A673 (cell line): ENCODE results near the gene STARD3. TPM values are rescaled to one million over a fixed set of nuclear protein-coding genes. Genes with fewer than 3 reads are reported as not detected.

ENCODE experiments used
- BruUV-seq: library from RNA; stranded (reverse); fragments of 400-500 nt; replicated peaks from 2 replicates; lab custom pipeline; 2021; lab: Mats Ljungman, UMichigan
- CTCF ChIA-PET: fragments of 300-600 bp; sonication (Branson Sonifier 250); formaldehyde crosslinking; loops from one replicate; lab custom pipeline; 2022; ENCODE audit warnings: antibody characterized with exemption; lab: Charles Lee
- POLR2A ChIA-PET: fragments of 300-600 bp; sonication (Branson Sonifier 250); formaldehyde crosslinking; loops from one replicate; lab custom pipeline; 2022; ENCODE audit warnings: antibody characterized with exemption; ENCODE audit not compliant: low non-redundant PET; lab: Charles Lee
- DNase-seq: peaks from one replicate; pipeline ENCODE4 v3.0.0-alpha.2; 2015; ENCODE audit warnings: low spot score
- H3K27ac ChIP-seq: fragments of 200-600 bp; sonication (generic); 2 replicates; pipeline ENCODE4 v1.5.1; 2016; ENCODE audit warnings: mixed run types, low read depth, mild to moderate bottlenecking, mixed read lengths, antibody characterized with exemption, low read length; ENCODE audit not compliant: poor library complexity, severe bottlenecking
- H3K27me3 ChIP-seq: fragments of 200-600 bp; sonication (generic); replicated peaks from 2 replicates; pipeline ENCODE4 v1.6.1; 2017; ENCODE audit warnings: mixed run types, low read depth, mild to moderate bottlenecking, mixed read lengths, antibody characterized with exemption, low read length; ENCODE audit not compliant: insufficient read depth, poor library complexity
- H3K36me3 ChIP-seq: fragments of 200-600 bp; sonication (generic); 2 replicates; pipeline ENCODE4 v1.6.1; 2016; ENCODE audit warnings: mixed run types, mild to moderate bottlenecking, mixed read lengths, antibody characterized with exemption, low read length; ENCODE audit not compliant: insufficient read depth, poor library complexity, severe bottlenecking
- H3K4me1 ChIP-seq: fragments of 200-600 bp; sonication (generic); 2 replicates; pipeline ENCODE4 v1.6.1; 2017; ENCODE audit warnings: mixed run types, mild to moderate bottlenecking, mixed read lengths, antibody characterized with exemption, low read length; ENCODE audit not compliant: insufficient read depth, poor library complexity, severe bottlenecking
- H3K4me3 ChIP-seq: fragments of 200-600 bp; sonication (generic); 2 replicates; pipeline ENCODE4 v1.5.1; 2016; ENCODE audit warnings: low read depth, mixed run types, mild to moderate bottlenecking, mixed read lengths, low read length; ENCODE audit not compliant: poor library complexity, severe bottlenecking
- H3K9me3 ChIP-seq: fragments of 200-600 bp; sonication (generic); 2 replicates; pipeline ENCODE4 v1.6.1; 2016; ENCODE audit warnings: mixed run types, low read depth, mild to moderate bottlenecking, mixed read lengths, antibody characterized with exemption, low read length; ENCODE audit not compliant: poor library complexity, severe bottlenecking
- CTCF ChIP-seq: fragments of 300-800, 200-600 bp; sonication (generic); conservative IDR thresholded peaks from 2 replicates; pipeline ENCODE4 v1.5.1; 2017; ENCODE audit warnings: low read depth, mild to moderate bottlenecking, antibody characterized with exemption, low read length, moderate library complexity, mixed read lengths
- EZH2 ChIP-seq: fragments of 200-600 bp; sonication (generic); IDR thresholded peaks from 2 replicates; pipeline ENCODE4 v1.6.1; 2017; ENCODE audit warnings: borderline replicate concordance, low read depth, mild to moderate bottlenecking, mixed read lengths, antibody characterized with exemption, low read length; ENCODE audit not compliant: poor library complexity, severe bottlenecking
- intact Hi-C: fragments of 100-400 bp; cut with micrococcal nuclease; formaldehyde crosslinking; loops from one replicate; pipeline ENCODE4 v1.10.0; 2022; ENCODE audit not compliant: unreplicated experiment
- total RNA-seq: library from RNA; stranded (reverse); gene quantifications from 2 replicates; pipeline ENCODE4 v1.2.3, GENCODE V29; 2021

STARD3 gene
- total RNA-seq, 1 experiment from 2014 or later = 21.3 TPM

DNA sequence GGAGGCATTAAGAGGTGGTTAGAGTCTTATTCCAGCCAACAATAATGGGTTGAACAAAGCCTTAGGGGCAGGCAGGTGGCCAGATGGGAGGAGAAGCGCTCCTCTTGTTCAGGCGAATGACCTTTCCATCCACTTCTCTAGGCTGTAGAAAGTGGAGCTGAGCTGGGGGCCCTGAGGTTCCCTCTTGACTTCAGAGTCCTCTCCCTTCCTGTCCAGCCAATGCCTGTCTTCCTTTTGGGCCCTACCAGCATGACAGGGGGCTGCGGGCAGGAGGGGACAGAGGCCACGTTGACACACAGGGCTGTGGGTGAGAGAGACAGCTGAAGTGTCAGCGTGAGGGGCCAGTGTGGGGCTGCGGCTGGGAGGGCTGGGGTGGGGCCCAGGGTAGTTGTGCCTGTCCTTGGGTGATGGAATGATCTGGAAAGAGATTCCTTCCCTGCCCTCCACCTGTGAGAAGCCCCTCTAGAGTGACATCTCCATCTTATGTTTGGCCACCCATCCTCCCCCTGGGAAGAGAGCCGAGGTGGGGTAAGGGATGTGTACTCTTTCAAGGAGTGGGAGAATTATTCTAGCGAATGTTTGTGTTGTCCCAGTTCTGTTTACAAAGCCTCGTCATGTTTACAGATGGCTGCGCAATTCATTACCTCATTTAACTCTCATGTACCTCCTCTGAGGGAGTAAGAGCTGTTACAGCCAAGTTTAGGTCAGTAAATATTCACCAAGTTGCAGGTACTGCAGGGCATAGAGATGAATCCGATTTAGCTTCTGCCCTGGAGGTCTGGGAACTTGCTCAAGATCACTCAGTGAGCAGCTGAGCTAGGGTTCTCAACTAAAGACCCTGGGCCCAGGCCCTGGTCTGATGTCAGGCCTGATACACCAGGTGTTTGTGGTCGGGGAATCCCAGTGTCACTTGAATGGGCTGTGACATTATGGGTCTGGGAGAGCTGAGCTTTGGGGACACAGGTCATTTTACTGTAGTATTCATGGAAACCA lies 66.3 kb downstream of the STARD3 start:
- DNase-seq = no peak
- Histone ChIP-seq H3K36me3 (no peaks in the 10 kb centered on the region), H3K27ac (no peak overlapping the region), H3K4me1 (no peaks in the 10 kb centered on the region), H3K4me3 (no peak overlapping the region), H3K27me3 (no peaks in the 10 kb centered on the region), H3K9me3 (no peaks in the 10 kb centered on the region)
- ChIA-PET POLR2A (no interaction called here), CTCF (interaction anchor here (1.1 kb wide), 1 partner anchor 49 kb away, joined by 3 read pairs; no protein-coding TSS in a partner anchor)
- intact Hi-C loops = no loop called here
- no peak for TF ChIP-seq EZH2
- TF ChIP-seq CTCF = no peak
- no TSS peak for BruUV-seq

DNA sequence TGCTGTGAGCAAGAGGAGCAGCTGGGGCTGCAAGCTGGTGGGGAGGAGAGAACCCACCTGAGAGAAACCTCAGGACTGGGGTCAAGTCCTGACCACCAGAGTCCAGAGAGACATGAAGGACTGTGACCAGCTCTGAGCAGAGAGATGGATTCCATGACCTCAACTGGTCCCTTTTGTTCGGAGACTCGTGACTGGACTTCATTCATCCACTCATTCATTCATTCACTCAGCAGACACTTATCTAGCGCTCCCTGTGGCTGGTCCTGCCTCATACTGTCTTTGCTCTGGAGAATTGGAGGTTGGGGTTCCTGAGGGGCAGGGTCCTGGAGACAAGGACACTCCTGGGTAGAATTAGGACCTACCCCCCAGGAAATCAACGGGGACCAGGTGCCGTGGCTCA lies 67.0 kb downstream of the STARD3 start:
- ChIA-PET POLR2A (no interaction called here), CTCF (no interaction called here)
- Histone ChIP-seq H3K27me3 (no peaks in the 10 kb centered on the region), H3K36me3 (no peaks in the 10 kb centered on the region), H3K9me3 (no peaks in the 10 kb centered on the region), H3K27ac (no peak overlapping the region), H3K4me3 (no peak overlapping the region), H3K4me1 (no peaks in the 10 kb centered on the region)
- DNase-seq = no peak
- no TSS peak for BruUV-seq
- intact Hi-C loops = no loop called here
- no peak for TF ChIP-seq CTCF
- no peak for TF ChIP-seq EZH2

DNA sequence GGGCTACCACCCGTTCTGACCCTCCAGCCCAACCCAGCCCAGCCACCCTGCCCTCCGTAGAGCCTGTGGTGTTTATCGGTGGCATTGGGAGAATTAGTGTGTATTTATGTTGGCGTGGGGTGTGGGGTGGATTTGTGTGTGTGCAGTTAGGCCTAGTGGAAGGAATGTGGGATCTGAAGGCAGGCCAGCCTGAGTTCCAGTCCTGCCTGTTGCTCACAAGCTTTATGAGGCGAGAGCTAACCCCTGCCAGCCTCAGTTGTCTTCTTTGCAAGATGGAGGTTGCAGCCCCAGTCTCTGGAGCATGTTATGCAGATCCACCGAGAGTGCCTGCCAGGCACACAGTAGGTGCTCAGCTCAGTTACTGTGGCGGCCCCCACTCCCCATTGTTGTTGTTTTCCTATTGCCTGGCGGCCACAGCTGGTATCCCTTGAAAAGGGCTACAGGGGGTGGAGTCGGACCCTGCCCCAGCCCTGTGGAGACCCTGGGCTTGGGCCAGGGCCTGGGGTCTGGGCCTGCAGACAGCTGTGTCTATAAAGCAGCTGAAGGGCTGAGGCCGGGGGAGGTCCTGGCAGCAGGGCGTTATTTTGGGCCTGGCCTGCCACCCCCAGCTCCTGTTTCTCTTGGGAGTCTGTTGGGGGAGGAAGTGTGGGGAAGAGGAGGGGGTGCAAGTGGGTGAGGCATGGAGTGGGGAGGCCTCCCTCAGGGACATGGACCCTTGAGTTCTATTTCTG lies 68.0 kb downstream of the STARD3 start:
- CTCF ChIA-PET = no interaction called here
- Histone ChIP-seq H3K36me3 (no peaks in the 10 kb centered on the region), H3K4me3 (no peak overlapping the region), H3K27ac (no peak overlapping the region), H3K27me3 (no peaks in the 10 kb centered on the region), H3K9me3 (no peaks in the 10 kb centered on the region), H3K4me1 (no peaks in the 10 kb centered on the region)
- BruUV-seq = no TSS peak
- TF ChIP-seq EZH2 = no peak
- TF ChIP-seq CTCF = no peak
- DNase-seq = no peak
- intact Hi-C loops = no loop called here
- POLR2A ChIA-PET = no interaction called here
